Heart right ventricle (tissue), 16 donors: Measurements from ENCODE around the gene PAK4. TPM values are rescaled to one million over a fixed set of nuclear protein-coding genes. Genes with fewer than 3 reads are reported as not detected.
A peak's percentile ranks its signal among the peaks of the same experiment; 100 is the strongest.

ENCODE experiments used
- ATAC-seq, 8 donors: fragments of 200-7000 bp; cut with Tn5 transposase; one replicate each; pipeline ENCODE4 v1.9.1; 2020; ENCODE audit warnings: mild to moderate bottlenecking in 8 of 8, moderate library complexity in 8 of 8, moderate number of reproducible peaks in 1 of 8
- DNase-seq, 2 donors: peaks; one replicate each; pipeline ENCODE4 v3.0.0-alpha.2; 2020
- H3K27ac ChIP-seq, 10 donors: fragments of 200-600 bp; sonication (generic) in 2 of 10; one replicate each; pipeline versions ENCODE4 v1.5.0 to v1.8.0; 2020 to 2022; ENCODE audit warnings: mild to moderate bottlenecking in 3 of 10
- H3K27me3 ChIP-seq, 7 donors: fragments of 200-600 bp; one replicate each; pipeline ENCODE4 v1.8.0; 2021 to 2022; ENCODE audit warnings: mild to moderate bottlenecking in 2 of 7
- H3K36me3 ChIP-seq, 9 donors: fragments of 200-600 bp; sonication (generic) in 1 of 9; one replicate each; pipeline versions ENCODE4 v1.5.0 to v1.8.0; 2020 to 2022; ENCODE audit warnings: mild to moderate bottlenecking in 2 of 9
- H3K4me1 ChIP-seq, 9 donors: fragments of 200-600 bp; sonication (generic) in 1 of 9; one replicate each; pipeline versions ENCODE4 v1.5.0 to v1.8.0; 2020 to 2022; ENCODE audit warnings: mild to moderate bottlenecking in 4 of 9
- H3K4me3 ChIP-seq, 10 donors: fragments of 200-600 bp; sonication (generic) in 2 of 10; one replicate each; pipeline versions ENCODE4 v1.5.0 to v1.8.0; 2020 to 2022; ENCODE audit warnings: mild to moderate bottlenecking in 7 of 10, moderate library complexity in 2 of 10
- H3K9me3 ChIP-seq, 11 donors: fragments of 200-600 bp in 10 of 11; sonication (generic) in 2 of 11; one replicate each; pipeline versions ENCODE4 v1.5.0 to v1.8.0; 2013 to 2022; ENCODE audit warnings: mild to moderate bottlenecking in 2 of 11, control low read depth in 1 of 11, moderate library complexity in 1 of 11
- CTCF ChIP-seq, 9 donors: fragments of 200-600 bp; sonication (generic) in 2 of 9; IDR thresholded peaks; one replicate each; pipeline versions ENCODE4 v1.5.0 to v1.8.0; 2021 to 2022; ENCODE audit warnings: antibody characterized with exemption in 9 of 9, mild to moderate bottlenecking in 5 of 9, moderate library complexity in 1 of 9
- WGBS, 2 donors: extraction: QIAGEN DNeasy Blood & Tissue Kit; methylation state at CpG; one replicate each; pipeline ENCODE4 v1.1.7; 2013; ENCODE audit warnings: inconsistent platforms in 1 of 2; 5-methylcytosine and 5-hydroxymethylcytosine counted together
- intact Hi-C, 10 donors: fragments of 100-400 bp; cut with DNase I; formaldehyde crosslinking; loops; one replicate each; pipeline versions ENCODE4 v1.11.1 to v1.14.2; 2022
- polyA plus RNA-seq, 2 donors: library from polyadenylated mRNA; stranded (reverse); fragments of 200-250 nt; gene quantifications; one replicate each; pipeline ENCODE4 v1.2.3, GENCODE V29; 2013
- total RNA-seq, 10 donors: library from RNA; stranded (reverse); fragmentation: NEBNext Ultra II Directional in 3 of 10; extraction: Animal tissue kit (Norgen Biotek cat#: 25700) in 3 of 10; gene quantifications; one replicate each; pipeline versions ENCODE4 v1.2.1 to v1.2.4, GENCODE V29; 2021 to 2023
- donor health status: Arrhythmogenic right ventricular cardiomyopathy.
- donor health status: ischemic (EF 13 %, LVEDD 7.1; RV severe dilation, severe dysfunction).
- donor health status: healthy with polysubstance abuse.
- donor health status: DM: no; HTN: yes; CAD: no.
- donor health status: DM: no; HTN: no; CAD: no.
- donor health status: ischemic (EF 25% LVEDD 6.9; RV normal size, moderate dysfunction).
- donor health status: ischemic (EF 25% LVEDD 5.7; RV mildly dilated, moderate dysfunction).
- donor health status: healthy.
- donor health status: DM: yes; HTN: yes; CAD: no.
- donor health status: Ischemic cardiomyopathy.
- donor health status: ischemic (EF 35%, LVEDD 5.7; RV mildly dilated, moderate dysfunction).
- donor health status: nonischemic (EF 11% LVEDD 7.7; RV severe dilation, severe dysfunction).
- donor health status: DM: yes; HTN: yes; CAD: no.
- donor health status: PGD.
- donor health status: ischemic (EF 29% LVEDD 5.4; RV normal size, mild dysfunction).
- donor health status: nonischemic (EF 23%, LVEDD 6.1; RV moderate dilation, normal function).

Gene PAK4
- total and polyA plus RNA-seq, 12 donors: 8.6 to 22.4 (median 16.1) TPM

DNA sequence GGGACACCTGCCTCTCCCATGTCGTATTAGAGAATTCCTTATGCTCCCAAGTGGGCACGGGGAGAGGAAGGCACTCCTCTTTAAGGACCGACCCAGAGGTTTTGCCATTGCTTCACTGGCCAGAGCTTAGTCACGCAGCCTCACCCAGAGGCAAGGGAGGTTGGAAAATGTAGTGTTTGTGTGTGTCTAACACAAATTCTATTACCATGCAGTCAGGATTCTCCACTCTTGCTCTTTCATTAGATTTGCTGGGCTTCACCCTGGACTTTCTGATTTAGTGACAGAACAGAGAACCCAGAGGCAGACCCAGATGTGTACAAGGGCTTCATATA, 56.6 kb downstream of the PAK4 start:
- intact Hi-C loops: loop anchor here in 1 of 10 donors (10.0 kb wide), 1 partner anchor 143 kb away; the partner anchor contains the start of gene LRFN1
- peaks cover 0 to 32% (median 0%) of the 10 kb centered on the region in 9 donors for H3K36me3 ChIP-seq
- H3K4me1 ChIP-seq: no peaks in the 10 kb centered on the region
- no peak for DNase-seq
- ATAC-seq: no peak
- WGBS, 2 donors: 84 to 86% methylated on average over 4 of the region's 4 CpGs
- no peak for TF ChIP-seq CTCF (IDR thresholded peaks at IDR 0.05)
- H3K27me3 ChIP-seq: peaks cover 0 to 5% (median 0%) of the 10 kb centered on the region in 7 donors
- H3K4me3 ChIP-seq: no peak overlapping the region
- H3K9me3 ChIP-seq: no peaks in the 10 kb centered on the region
- H3K27ac ChIP-seq: no peak overlapping the region

DNA sequence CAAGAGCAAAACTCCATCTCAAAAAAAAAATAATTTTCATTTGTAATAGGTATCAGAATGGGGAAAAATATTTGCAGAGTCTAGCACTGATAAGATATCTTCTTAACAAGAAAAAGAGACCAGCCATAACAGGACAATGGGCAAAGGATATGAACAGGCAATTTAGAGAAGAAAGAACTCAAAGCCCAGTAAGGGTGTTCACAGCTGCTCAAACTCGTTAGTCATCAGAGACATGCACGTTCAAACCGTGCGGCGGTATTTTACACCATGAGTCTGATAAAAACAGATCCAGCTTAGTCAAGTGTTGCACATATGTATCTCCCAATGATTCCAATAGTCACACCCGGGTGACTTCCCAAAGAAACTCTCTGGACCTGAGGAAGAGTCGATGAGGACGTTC, 57.5 kb downstream of the PAK4 start:
- 88 to 91% methylated on average over 8 of the region's 8 CpGs for WGBS, 2 donors
- Histone ChIP-seq H3K4me1 (no peaks in the 10 kb centered on the region), H3K36me3 (peaks cover 0 to 22% (median 0%) of the 10 kb centered on the region in 9 donors), H3K27me3 (peaks cover 0 to 14% (median 7%) of the 10 kb centered on the region in 7 donors), H3K27ac (no peak overlapping the region), H3K4me3 (no peak overlapping the region), H3K9me3 (no peaks in the 10 kb centered on the region)
- TF ChIP-seq CTCF (IDR thresholded peaks at IDR 0.05): no peak
- intact Hi-C loops: loop anchor here in 1 of 10 donors (10.0 kb wide), 1 partner anchor 142 kb away; the partner anchor contains the start of gene LRFN1
- ATAC-seq (no peak), DNase-seq (no peak)

DNA sequence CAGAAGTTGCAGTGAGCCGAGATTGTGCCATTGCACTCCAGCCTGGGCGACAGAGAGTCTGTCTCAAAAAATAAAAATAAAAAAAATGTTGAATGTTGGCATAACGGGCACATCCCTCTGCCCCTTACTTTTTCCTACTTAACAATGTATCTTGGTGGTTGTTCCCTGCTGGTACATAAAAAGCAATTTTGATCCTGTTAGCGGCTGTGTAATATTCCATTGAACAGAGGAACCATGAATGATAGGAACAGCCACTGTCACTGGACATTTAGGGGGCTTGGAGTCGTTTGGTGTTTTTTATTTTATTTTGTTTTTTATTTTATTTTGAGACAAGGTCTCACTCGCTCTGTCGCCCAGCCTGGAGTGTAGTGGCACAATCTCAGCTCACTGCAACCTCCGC, 60.8 kb downstream of the PAK4 start:
- 91 to 96% methylated on average over 8 of the region's 8 CpGs for WGBS, 2 donors
- H3K36me3 ChIP-seq: no peaks in the 10 kb centered on the region
- peaks cover 0 to 42% (median 19%) of the 10 kb centered on the region in 7 donors for H3K27me3 ChIP-seq
- intact Hi-C loops: loop anchor here in 8 of 10 donors (2.0 to 10.0 kb wide), 3 partner anchors 64 to 138 kb away; partner anchors contain the start of gene LRFN1 (in 1 of the 8)
- no peak for ATAC-seq
- H3K9me3 ChIP-seq: no peaks in the 10 kb centered on the region
- no peak for DNase-seq
- no peak overlapping the region for H3K4me3 ChIP-seq
- H3K27ac ChIP-seq: no peak overlapping the region
- H3K4me1 ChIP-seq: no peaks in the 10 kb centered on the region
- no peak for TF ChIP-seq CTCF (IDR thresholded peaks at IDR 0.05)

DNA sequence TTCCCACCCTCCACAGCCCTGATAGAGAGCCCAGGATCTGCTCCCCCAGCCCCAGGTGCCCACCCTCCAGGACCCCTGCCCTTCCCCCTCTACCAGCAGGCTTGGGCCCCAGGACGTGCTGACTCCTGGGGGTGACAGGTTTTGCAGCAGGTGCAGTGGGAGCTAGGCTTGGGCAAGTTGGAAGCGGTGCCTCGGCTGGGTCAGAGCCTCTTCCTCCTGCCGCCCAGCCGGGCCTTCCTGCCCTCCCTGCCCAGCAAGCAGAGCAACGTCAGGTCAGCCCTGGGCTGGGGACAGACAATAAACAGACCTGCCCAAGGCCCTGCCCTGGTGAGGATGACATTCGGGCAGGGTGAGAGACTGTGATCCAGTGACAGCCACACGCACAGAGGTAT, 62.0 kb downstream of the PAK4 start:
- Histone ChIP-seq H3K27ac (no peak overlapping the region), H3K4me1 (no peaks in the 10 kb centered on the region), H3K36me3 (no peaks in the 10 kb centered on the region), H3K9me3 (no peaks in the 10 kb centered on the region), H3K27me3 (peaks cover 0 to 47% (median 22%) of the 10 kb centered on the region in 7 donors), H3K4me3 (no peak overlapping the region)
- DNase-seq (no peak), ATAC-seq (peak in 6 of 8 donors; percentile 20 to 65 (median 50))
- peak in 2 of 9 donors; percentile 14 to 18 for TF ChIP-seq CTCF (IDR thresholded peaks at IDR 0.05)
- WGBS, 2 donors: 23 to 27% methylated on average over 8 of the region's 8 CpGs
- intact Hi-C loops: loop anchor here in 9 of 10 donors (1.0 to 10.0 kb wide), 4 partner anchors 65 to 137 kb away; partner anchors contain the start of gene LRFN1 (in 1 of the 9)
